Measurements from ENCODE around the gene VPS9D1. TPM values are rescaled to one million over a fixed set of nuclear protein-coding genes. Genes with fewer than 3 reads are reported as not detected.

Gene VPS9D1
- total RNA-seq, 1 donor from 2014 or later, result 20.2 TPM

GRCh38 chr16:89732918-89733242, 12.2 kb upstream of the VPS9D1 start:
- Mint-ChIP-seq H3K27ac (ENCODE audit: unreplicated experiment) (no peak overlapping the region), H3K9me3 (no peaks in the 10 kb centered on the region), H3K4me3 (no peak overlapping the region), H3K4me1 (peaks cover 7% of the 10 kb centered on the region), H3K27me3 (ENCODE audit: low read depth) (no peaks in the 10 kb centered on the region), H3K36me3 (ENCODE audit: low read depth) (peaks cover 19% of the 10 kb centered on the region)
- DNase-seq (ENCODE audit: low read depth, low spot score), result no peak
- TF ChIP-seq, protein P1, sequence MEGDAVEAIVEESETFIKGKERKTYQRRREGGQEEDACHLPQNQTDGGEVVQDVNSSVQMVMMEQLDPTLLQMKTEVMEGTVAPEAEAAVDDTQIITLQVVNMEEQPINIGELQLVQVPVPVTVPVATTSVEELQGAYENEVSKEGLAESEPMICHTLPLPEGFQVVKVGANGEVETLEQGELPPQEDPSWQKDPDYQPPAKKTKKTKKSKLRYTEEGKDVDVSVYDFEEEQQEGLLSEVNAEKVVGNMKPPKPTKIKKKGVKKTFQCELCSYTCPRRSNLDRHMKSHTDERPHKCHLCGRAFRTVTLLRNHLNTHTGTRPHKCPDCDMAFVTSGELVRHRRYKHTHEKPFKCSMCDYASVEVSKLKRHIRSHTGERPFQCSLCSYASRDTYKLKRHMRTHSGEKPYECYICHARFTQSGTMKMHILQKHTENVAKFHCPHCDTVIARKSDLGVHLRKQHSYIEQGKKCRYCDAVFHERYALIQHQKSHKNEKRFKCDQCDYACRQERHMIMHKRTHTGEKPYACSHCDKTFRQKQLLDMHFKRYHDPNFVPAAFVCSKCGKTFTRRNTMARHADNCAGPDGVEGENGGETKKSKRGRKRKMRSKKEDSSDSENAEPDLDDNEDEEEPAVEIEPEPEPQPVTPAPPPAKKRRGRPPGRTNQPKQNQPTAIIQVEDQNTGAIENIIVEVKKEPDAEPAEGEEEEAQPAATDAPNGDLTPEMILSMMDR (conservative IDR thresholded peaks at IDR 0.05), result no peak

GRCh38 chr16:89732142-89732917, 11.6 kb upstream of the VPS9D1 start:
- H3K36me3 Mint-ChIP-seq (ENCODE audit: low read depth), result peaks cover 19% of the 10 kb centered on the region
- peak overlapping the region; percentile 14 for H3K4me3 Mint-ChIP-seq
- no peak for DNase-seq (ENCODE audit: low read depth, low spot score)
- H3K9me3 Mint-ChIP-seq, result no peaks in the 10 kb centered on the region
- peaks cover 11% of the 10 kb centered on the region for H3K4me1 Mint-ChIP-seq
- TF ChIP-seq, protein P1 (conservative IDR thresholded peaks at IDR 0.05), result no peak
- H3K27me3 Mint-ChIP-seq (ENCODE audit: low read depth), result no peaks in the 10 kb centered on the region
- no peak overlapping the region for H3K27ac Mint-ChIP-seq (ENCODE audit: unreplicated experiment)

DNA sequence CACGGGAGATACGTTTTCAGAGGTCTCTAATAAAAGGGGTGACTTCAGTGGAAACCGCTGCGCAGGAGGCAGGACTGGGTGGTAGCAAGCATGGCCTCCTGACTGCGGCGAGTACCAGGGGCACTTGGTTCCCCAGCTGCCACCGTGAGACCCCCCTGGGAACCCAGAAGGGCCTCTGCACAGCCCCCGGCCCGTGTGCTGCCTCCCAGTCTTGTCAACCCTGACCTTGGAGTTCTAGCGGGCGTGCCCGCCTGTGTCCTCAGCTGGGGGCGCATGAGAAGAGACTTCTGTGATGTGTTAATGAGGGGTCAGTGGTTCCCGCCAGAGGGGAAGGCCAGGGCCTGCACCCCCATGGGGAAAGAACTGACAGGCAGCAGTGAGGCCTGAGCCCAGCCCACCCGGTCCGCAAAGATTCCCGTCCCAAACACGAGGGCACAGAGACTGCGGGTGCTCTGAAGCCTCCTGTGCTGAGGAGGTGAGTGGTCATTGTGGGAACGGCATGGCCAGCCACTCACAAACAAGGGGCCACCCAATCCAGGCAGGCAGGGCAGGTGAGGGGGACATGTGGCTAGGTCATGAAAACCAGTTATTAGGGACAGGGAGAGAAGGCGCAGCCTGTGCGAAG, 10.0 kb upstream of the VPS9D1 start:
- DNase-seq (ENCODE audit: low read depth, low spot score), result no peak
- TF ChIP-seq, protein P1 (conservative IDR thresholded peaks at IDR 0.05), result no peak
- H3K4me3 Mint-ChIP-seq, result no peak overlapping the region
- no peaks in the 10 kb centered on the region for H3K9me3 Mint-ChIP-seq
- peaks cover 16% of the 10 kb centered on the region for H3K4me1 Mint-ChIP-seq
- peaks cover 21% of the 10 kb centered on the region for H3K36me3 Mint-ChIP-seq (ENCODE audit: low read depth)
- no peak overlapping the region for H3K27ac Mint-ChIP-seq (ENCODE audit: unreplicated experiment)
- H3K27me3 Mint-ChIP-seq (ENCODE audit: low read depth), result no peaks in the 10 kb centered on the region

DNA sequence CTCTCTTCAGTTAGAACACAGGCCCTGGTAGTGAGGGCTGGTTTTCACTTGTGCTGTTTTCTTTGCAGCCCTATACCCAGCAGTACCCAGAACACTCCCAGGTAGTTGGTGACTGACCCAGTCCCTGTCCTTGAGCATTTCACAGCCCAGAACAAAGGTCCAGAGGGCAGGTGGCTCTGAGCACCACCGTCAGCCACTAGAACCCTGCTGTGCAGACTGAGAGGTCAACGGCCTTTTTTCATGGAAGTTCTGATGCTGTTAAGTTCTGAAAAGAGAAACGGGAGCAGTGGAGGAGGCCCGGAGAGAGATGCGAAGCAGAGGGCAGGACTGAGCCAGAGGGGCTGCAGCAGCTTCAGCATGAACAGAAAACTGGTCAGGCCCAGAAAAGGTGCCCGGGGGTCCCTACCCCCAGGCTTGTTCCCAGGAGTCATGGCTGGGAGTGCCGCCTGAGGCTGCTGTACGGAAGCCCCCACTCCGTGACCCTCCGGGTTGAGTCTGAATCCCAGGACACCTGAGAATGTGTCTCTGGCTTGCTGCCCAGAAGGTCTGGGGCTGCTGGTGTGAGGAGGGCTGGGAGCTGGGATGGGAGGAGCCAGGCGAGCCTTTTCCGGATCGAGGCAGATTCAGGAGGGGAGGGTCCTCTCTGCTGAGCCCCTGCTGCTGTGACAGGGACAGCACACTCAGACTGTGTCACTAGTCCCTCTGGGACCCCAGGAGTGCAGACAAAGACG, 9.3 kb upstream of the VPS9D1 start:
- no peak for DNase-seq (ENCODE audit: low read depth, low spot score)
- peak overlapping the region; percentile 61 for H3K4me3 Mint-ChIP-seq
- H3K36me3 Mint-ChIP-seq (ENCODE audit: low read depth), result peaks cover 18% of the 10 kb centered on the region
- peak overlapping the region; percentile 19 for H3K27ac Mint-ChIP-seq (ENCODE audit: unreplicated experiment)
- no peaks in the 10 kb centered on the region for H3K9me3 Mint-ChIP-seq
- H3K4me1 Mint-ChIP-seq, result peaks cover 16% of the 10 kb centered on the region
- no peaks in the 10 kb centered on the region for H3K27me3 Mint-ChIP-seq (ENCODE audit: low read depth)
- TF ChIP-seq, protein P1 (conservative IDR thresholded peaks at IDR 0.05), result no peak

GRCh38 chr16:89729293-89729692, 8.6 kb upstream of the VPS9D1 start:
- no peak overlapping the region for H3K4me3 Mint-ChIP-seq
- TF ChIP-seq, protein P1 (conservative IDR thresholded peaks at IDR 0.05), result no peak
- H3K36me3 Mint-ChIP-seq (ENCODE audit: low read depth), result peaks cover 16% of the 10 kb centered on the region
- peaks cover 16% of the 10 kb centered on the region for H3K4me1 Mint-ChIP-seq
- no peaks in the 10 kb centered on the region for H3K9me3 Mint-ChIP-seq
- no peak for DNase-seq (ENCODE audit: low read depth, low spot score)
- H3K27ac Mint-ChIP-seq (ENCODE audit: unreplicated experiment), result no peak overlapping the region
- no peaks in the 10 kb centered on the region for H3K27me3 Mint-ChIP-seq (ENCODE audit: low read depth)
